HG02885 (cell line): ENCODE measurements around the gene SVIL.
"Not testable (repeated sequence)": the region's sequence is repeated elsewhere in the genome, so short reads cannot be mapped to it uniquely, and the experiment has no call there.

Experiments used
- ATAC-seq: cut with Tn5 transposase; IDR thresholded peaks from one replicate; pipeline ENCODE4 v1.9.1; 2021; ENCODE audit warnings: mild to moderate bottlenecking; ENCODE audit not compliant: unreplicated experiment, poor library complexity

The SVIL gene

DNA sequence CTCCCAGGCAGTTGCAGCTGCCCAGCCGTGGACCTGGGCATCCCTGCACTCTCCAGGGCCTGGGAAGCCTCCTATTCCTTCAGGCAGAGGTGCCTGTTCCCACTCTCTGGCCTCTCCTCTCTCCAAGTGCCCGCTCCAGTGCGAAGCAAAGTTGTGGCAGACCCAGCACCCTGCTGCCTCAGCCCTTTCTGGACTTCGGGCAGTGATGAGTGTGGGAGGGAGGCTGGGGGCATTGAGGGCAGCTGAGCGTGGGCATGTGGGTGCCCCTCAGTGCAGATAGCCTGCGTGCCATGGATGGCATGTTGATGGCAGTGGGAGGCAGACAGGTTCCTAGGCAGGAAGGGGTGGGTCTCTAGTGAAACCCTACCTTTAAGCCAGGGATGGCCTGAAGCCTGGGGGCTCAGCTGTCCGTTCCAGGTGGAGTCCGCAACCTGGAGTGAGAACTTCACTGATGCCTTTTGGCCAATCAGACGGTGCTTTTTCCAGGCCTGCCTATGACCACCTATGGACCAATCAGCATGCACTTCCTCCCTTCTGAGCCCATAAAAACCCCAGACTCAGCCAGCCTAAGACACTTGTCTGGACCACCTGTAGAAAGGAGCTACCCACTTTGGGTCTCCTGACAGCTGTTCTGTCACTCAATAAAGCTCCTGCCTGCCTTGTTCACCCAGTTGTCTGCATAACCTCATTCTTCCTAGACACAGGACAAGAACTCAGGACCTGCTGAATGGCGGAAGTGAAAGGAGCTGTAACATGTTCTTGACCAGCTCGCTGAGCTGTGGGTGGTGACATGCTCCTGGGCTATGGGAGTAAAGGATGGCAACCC lies 26.1 kb downstream of the SVIL start:
- ATAC-seq: no peak

GRCh38 chr10:29608062-29608461 lies 26.7 kb downstream of the SVIL start:
- no peak for ATAC-seq

DNA sequence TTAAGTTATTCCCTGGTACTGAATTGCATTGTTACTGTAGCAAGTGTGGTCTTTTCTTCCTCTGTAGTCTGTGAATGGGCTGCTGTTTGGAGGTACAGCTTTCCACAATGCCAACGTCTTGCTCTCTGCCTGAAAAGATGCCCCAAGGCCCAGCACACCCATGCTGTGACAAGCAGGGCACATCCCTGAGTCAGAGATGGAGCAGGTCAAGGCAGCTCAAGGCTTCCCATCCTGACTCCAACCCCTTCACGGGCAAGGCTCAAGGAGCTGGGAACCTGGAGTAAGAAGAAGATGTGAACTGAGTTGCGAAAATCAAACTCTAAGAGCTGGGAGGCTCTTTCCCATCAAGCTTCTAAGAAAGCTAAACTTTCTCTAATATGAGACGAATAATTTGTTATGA lies 27.2 kb downstream of the SVIL start:
- ATAC-seq: no peak

DNA sequence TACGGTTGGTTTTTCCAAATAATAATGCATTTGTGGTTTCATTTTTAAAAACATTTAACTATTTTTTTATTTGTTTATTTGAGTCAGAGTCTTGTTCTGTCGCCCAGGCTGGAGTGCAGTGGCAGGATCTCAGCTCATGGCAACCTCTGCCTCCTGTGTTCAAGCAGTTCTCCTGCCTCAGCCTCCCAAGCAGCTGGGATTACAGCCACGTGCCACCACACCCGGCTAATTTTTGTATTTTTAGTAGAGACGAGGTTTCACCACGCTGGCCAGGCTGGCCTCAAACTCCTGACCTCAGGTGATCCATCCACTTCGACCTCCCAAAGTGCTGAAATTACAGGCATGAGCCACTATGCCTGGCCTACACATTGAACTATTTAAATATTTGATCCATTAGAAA lies 28.1 kb downstream of the SVIL start:
- ATAC-seq: not testable (repeated sequence)

DNA sequence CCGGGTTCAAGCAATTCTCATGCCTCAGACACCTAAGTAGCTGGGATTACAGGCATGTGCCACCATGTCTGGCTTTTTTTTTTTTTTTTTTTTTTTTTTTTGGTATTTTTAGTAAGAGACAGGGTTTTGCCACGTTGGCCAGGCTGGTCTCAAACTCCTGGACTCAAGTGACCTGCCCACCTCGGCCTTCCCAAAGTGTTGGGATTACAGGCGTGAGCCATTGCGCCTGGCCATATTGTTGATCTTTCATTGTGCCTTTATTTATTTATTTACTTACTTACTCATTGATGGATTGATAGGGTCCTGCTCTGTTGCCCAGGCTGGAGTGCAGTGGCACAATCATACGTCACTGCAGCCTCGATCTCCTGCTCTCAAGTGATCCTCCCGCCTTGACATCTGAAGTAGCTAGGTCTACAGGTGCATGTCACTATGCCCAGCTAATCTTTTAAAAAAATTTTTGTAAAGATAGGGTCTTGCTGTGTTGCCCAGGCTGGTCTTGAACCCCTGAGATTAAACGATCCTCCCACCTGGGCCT lies 30.4 kb downstream of the SVIL start:
- no peak for ATAC-seq

GRCh38 chr10:29603223-29603896 lies 31.4 kb downstream of the SVIL start:
- ATAC-seq: no peak

DNA sequence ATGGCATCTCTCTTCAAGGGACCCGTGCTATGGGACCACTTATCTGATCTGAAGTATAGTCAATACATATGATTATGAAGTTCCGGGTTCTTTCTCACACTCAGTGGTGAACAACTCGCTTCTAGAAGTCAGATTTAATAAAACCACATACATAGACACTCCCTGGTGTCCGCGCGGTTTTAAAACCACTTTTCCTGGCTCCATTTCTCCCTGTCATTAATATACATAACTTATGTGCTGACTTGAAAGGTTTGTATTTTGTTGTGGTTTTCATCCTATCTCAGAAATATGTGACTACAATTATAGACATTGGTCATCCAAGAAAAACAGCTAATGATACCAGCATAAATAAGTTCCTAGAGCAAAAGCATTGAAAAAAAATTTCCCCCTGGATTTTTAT lies 34.0 kb downstream of the SVIL start:
- no peak for ATAC-seq

DNA sequence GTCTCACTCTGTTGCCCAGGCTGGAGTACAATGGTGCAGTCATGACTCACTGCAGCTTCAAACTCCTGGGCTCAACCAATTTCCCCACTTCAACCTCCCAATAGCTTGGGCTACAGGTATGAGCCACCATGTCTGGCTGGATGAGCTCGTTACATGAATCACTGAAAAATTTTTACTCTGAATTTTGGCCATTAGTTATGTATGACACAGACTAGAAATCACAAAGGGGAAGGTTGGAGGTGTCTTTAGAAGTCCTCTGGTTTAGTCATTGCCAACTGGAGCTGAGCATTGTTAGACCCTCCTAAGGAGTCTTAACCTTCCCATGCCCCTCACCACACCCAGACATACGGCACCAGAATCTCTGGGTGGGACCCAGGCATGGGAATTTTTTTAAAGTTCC lies 34.7 kb downstream of the SVIL start:
- no peak for ATAC-seq

GRCh38 chr10:29598851-29599311 lies 35.9 kb downstream of the SVIL start:
- ATAC-seq: no peak

- no peak for ATAC-seq
Measured at GRCh38 chr10:29596826-29597225, 37.9 kb downstream of the SVIL start.

GRCh38 chr10:29596356-29596755 lies 38.4 kb downstream of the SVIL start:
- no peak for ATAC-seq

GRCh38 chr10:29595636-29596225 lies 39.0 kb downstream of the SVIL start:
- no peak for ATAC-seq

DNA sequence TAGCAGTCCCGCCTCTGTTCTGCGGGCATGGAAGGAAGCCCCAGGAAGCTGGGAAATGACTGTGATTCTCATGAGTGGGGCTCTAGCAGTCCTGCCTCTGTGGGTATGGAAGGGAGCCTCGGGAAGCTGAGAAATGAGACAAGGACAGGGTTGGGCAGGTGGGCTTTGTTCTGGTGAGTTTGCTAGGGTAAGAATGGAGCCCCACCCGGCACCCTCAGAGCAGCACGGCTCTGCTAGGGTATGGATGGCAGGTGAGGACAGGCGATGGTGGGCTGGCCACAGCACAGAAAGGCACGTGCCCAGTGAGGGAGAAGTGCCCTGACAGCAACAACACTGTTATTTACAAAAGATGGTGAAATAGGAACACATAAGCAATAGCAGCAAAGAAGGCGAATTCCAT lies 39.6 kb downstream of the SVIL start:
- no peak for ATAC-seq

DNA sequence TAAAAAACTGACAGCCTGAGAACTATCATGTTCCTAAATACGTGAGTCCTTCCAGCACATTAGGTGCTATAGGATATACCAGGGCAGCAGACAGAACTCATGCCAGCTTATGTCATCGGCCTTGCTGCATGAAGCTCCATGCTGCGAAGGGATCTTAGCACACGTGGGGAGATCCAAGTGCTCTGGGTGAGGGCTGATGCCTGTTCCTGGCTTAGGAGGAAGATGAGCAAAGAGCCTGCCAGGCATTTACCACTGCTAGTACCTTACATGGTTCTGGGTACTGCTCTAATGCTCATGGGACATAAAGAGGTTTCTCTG lies 43.2 kb downstream of the SVIL start:
- no peak for ATAC-seq

GRCh38 chr10:29590915-29591650 lies 43.7 kb downstream of the SVIL start:
- no peak for ATAC-seq

GRCh38 chr10:29588629-29589421 lies 45.9 kb downstream of the SVIL start:
- ATAC-seq: no peak

GRCh38 chr10:29587750-29588628 lies 46.8 kb downstream of the SVIL start:
- not testable (repeated sequence) for ATAC-seq

GRCh38 chr10:29587102-29587749 lies 47.5 kb downstream of the SVIL start:
- not testable (repeated sequence) for ATAC-seq
